ENCODE results near the gene PRKACB.

Gene PRKACB

DNA sequence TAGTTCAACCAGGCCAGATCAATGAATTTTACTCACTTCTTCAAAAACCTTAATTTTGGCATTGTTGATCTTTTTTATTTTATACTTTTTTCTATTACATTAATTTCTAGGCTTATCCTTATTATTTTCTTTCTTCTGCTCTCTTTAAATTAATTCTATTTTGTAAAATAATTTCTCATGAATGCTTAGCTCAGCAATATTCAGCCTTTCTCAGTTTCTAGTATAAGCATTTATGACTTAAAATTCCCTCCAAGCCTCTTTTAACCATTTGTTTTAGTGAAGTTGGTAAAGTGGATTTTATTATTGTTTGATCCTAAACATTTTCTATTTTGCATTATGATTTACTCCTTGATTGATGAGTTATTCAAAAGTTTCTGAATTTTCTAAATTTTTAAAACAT is 136.8 kb downstream of the PRKACB start:
- Histone ChIP-seq H3K4me1 (ENCODE audit: control insufficient read depth, low read length) (no peaks in the 10 kb centered on the region), H3K27ac (ENCODE audit: low read depth, low read length) (no peak overlapping the region), H3K9me2 (replicated peaks; ENCODE audit: control insufficient read depth, low read length) (no peaks in the 10 kb centered on the region), H4K20me1 (ENCODE audit: control insufficient read depth, insufficient read depth, low read depth, low read length) (no peaks in the 10 kb centered on the region), H3F3A (ENCODE audit: control insufficient read depth, insufficient read depth) (no peaks in the 10 kb centered on the region), H3K79me2 (ENCODE audit: control insufficient read depth, low read length) (no peaks in the 10 kb centered on the region), H3K4me2 (ENCODE audit: low read length) (no peak overlapping the region), H3K9me3 (ENCODE audit: control insufficient read depth, insufficient read depth, low read length) (no peaks in the 10 kb centered on the region), H3K27me3 (ENCODE audit: control insufficient read depth, low read length) (no peaks in the 10 kb centered on the region), H3K4me3 (ENCODE audit: low read length) (no peak overlapping the region), H3K36me3 (ENCODE audit: control insufficient read depth, low read length) (no peaks in the 10 kb centered on the region)
- no peak for TF ChIP-seq EZH2phosphoT487 (IDR thresholded peaks at IDR 0.05; ENCODE audit: borderline replicate concordance, low read length)
- TF ChIP-seq, protein P1, sequence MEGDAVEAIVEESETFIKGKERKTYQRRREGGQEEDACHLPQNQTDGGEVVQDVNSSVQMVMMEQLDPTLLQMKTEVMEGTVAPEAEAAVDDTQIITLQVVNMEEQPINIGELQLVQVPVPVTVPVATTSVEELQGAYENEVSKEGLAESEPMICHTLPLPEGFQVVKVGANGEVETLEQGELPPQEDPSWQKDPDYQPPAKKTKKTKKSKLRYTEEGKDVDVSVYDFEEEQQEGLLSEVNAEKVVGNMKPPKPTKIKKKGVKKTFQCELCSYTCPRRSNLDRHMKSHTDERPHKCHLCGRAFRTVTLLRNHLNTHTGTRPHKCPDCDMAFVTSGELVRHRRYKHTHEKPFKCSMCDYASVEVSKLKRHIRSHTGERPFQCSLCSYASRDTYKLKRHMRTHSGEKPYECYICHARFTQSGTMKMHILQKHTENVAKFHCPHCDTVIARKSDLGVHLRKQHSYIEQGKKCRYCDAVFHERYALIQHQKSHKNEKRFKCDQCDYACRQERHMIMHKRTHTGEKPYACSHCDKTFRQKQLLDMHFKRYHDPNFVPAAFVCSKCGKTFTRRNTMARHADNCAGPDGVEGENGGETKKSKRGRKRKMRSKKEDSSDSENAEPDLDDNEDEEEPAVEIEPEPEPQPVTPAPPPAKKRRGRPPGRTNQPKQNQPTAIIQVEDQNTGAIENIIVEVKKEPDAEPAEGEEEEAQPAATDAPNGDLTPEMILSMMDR (IDR thresholded peaks at IDR 0.05; ENCODE audit: low read depth, low read length, poor library complexity, severe bottlenecking): no peak

DNA sequence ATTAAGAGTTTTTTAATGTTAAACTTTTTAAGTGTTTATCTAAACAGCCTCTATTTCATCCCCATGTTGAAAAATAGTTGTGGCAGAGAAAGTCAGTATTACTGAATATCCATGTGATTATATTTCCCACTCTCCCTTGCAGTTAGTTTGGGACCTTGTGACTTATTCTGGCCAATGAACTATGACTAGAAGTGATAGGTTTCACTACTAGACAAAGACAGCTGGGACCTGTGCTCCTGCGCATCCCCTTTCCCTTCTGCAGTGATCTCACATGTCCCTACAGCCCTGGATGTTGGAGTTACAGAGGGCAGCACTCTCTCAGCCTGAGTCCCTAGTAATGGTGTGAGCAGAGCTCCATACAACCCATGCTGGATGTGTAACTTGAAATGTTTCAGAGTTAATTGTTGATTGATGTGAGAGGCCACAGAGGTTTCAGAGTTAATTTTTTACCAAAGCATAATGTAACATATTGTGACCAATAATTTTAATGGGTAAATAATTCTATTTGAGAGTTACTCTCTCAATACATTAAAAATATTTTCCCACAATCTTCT is 138.8 kb downstream of the PRKACB start:
- Histone ChIP-seq H3K27ac (ENCODE audit: low read depth, low read length) (no peak overlapping the region), H3K27me3 (ENCODE audit: control insufficient read depth, low read length) (no peaks in the 10 kb centered on the region), H3K4me1 (ENCODE audit: control insufficient read depth, low read length) (no peaks in the 10 kb centered on the region), H3K36me3 (ENCODE audit: control insufficient read depth, low read length) (no peaks in the 10 kb centered on the region), H3K4me3 (ENCODE audit: low read length) (no peak overlapping the region), H3K9me3 (ENCODE audit: control insufficient read depth, insufficient read depth, low read length) (peaks cover 4% of the 10 kb centered on the region; the same call in 1 of the 2 replicates), H4K20me1 (ENCODE audit: control insufficient read depth, insufficient read depth, low read depth, low read length) (no peaks in the 10 kb centered on the region), H3K4me2 (ENCODE audit: low read length) (no peak overlapping the region), H3F3A (ENCODE audit: control insufficient read depth, insufficient read depth) (no peaks in the 10 kb centered on the region), H3K79me2 (ENCODE audit: control insufficient read depth, low read length) (no peaks in the 10 kb centered on the region), H3K9me2 (replicated peaks; ENCODE audit: control insufficient read depth, low read length) (no peaks in the 10 kb centered on the region)
- TF ChIP-seq, protein P1 (IDR thresholded peaks at IDR 0.05; ENCODE audit: low read depth, low read length, poor library complexity, severe bottlenecking): no peak
- no peak for TF ChIP-seq EZH2phosphoT487 (IDR thresholded peaks at IDR 0.05; ENCODE audit: borderline replicate concordance, low read length)

DNA sequence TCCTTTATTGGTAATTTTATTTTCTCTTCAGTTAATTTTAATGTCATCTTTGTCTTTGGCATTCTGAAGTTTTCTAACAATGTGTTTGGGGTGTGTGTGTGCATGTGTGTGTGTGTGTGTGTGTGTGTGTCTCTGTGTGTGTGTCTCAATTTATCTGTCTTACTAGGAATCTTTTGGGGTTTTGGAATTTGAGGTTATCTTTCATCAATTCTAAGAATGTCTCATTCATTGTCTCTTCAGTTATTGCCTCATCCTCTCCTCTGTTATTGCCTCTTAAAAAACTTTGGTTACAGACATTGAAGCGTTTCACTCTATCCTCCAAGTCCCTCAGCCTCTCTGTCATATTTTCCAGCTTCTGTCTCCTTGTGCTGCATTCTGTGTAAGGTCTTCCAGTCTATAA is 139.3 kb downstream of the PRKACB start:
- peaks cover 4% of the 10 kb centered on the region; the same call in 1 of the 2 replicates for H3K9me3 ChIP-seq (ENCODE audit: control insufficient read depth, insufficient read depth, low read length)
- H3K4me2 ChIP-seq (ENCODE audit: low read length): no peak overlapping the region
- H3K9me2 ChIP-seq (replicated peaks; ENCODE audit: control insufficient read depth, low read length): no peaks in the 10 kb centered on the region
- H4K20me1 ChIP-seq (ENCODE audit: control insufficient read depth, insufficient read depth, low read depth, low read length): no peaks in the 10 kb centered on the region
- no peaks in the 10 kb centered on the region for H3K4me1 ChIP-seq (ENCODE audit: control insufficient read depth, low read length)
- TF ChIP-seq, protein P1 (IDR thresholded peaks at IDR 0.05; ENCODE audit: low read depth, low read length, poor library complexity, severe bottlenecking): no peak
- no peak for TF ChIP-seq EZH2phosphoT487 (IDR thresholded peaks at IDR 0.05; ENCODE audit: borderline replicate concordance, low read length)
- H3K4me3 ChIP-seq (ENCODE audit: low read length): no peak overlapping the region
- no peaks in the 10 kb centered on the region for H3K27me3 ChIP-seq (ENCODE audit: control insufficient read depth, low read length)
- H3K36me3 ChIP-seq (ENCODE audit: control insufficient read depth, low read length): no peaks in the 10 kb centered on the region
- no peak overlapping the region for H3K27ac ChIP-seq (ENCODE audit: low read depth, low read length)
- no peaks in the 10 kb centered on the region for H3K79me2 ChIP-seq (ENCODE audit: control insufficient read depth, low read length)
- no peaks in the 10 kb centered on the region for H3F3A ChIP-seq (ENCODE audit: control insufficient read depth, insufficient read depth)

Measured in DOHH2 (cell line).